ENCODE results near the gene FOXO4. TPM values are rescaled to one million over a fixed set of nuclear protein-coding genes. Genes with fewer than 3 reads are reported as not detected.
"Not testable (repeated sequence)": the region's sequence is repeated elsewhere in the genome, so short reads cannot be mapped to it uniquely, and the experiment has no call there.

The FOXO4 gene
- 4.3 and 4.5 TPM in 2 replicates for total RNA-seq

- TF ChIP-seq CTCF (IDR thresholded peaks at IDR 0.05; ENCODE audit: insufficient read depth, low read depth, low read length) = no peak
- H3K4me3 ChIP-seq (ENCODE audit: low read depth, low read length) = peak within 1 kb of the TSS; percentile 69
- peak; percentile 82 for DNase-seq (ENCODE audit: low read depth)
Measured at GRCh38 chrX:71095555-71095980, at the start of gene FOXO4. TSS of gene FOXO4 (plus strand) at chrX:71095851. CDS start at chrX:71096529, 678 bp downstream.

GRCh38 chrX:71047891-71048290, 47.8 kb upstream of the FOXO4 start:
- DNase-seq (ENCODE audit: low read depth); H3K4me3 ChIP-seq (ENCODE audit: low read depth, low read length): not testable (repeated sequence)

- H3K4me3 ChIP-seq (ENCODE audit: low read depth, low read length) = no peak overlapping the region
- no peak for DNase-seq (ENCODE audit: low read depth)
- no peak for TF ChIP-seq CTCF (IDR thresholded peaks at IDR 0.05; ENCODE audit: insufficient read depth, low read depth, low read length)
Measured at GRCh38 chrX:71052721-71053120, 42.9 kb upstream of the FOXO4 start.

- no peak for TF ChIP-seq CTCF (IDR thresholded peaks at IDR 0.05; ENCODE audit: insufficient read depth, low read depth, low read length)
- no peak overlapping the region for H3K4me3 ChIP-seq (ENCODE audit: low read depth, low read length)
- DNase-seq (ENCODE audit: low read depth) = no peak
Measured at GRCh38 chrX:71053217-71053621, 42.4 kb upstream of the FOXO4 start.

- no peak overlapping the region for H3K4me3 ChIP-seq (ENCODE audit: low read depth, low read length)
- TF ChIP-seq CTCF (IDR thresholded peaks at IDR 0.05; ENCODE audit: insufficient read depth, low read depth, low read length) = no peak
- DNase-seq (ENCODE audit: low read depth) = peak; percentile 48
Measured at GRCh38 chrX:71056867-71057266, 38.8 kb upstream of the FOXO4 start.

- no peak for TF ChIP-seq CTCF (IDR thresholded peaks at IDR 0.05; ENCODE audit: insufficient read depth, low read depth, low read length)
Measured at GRCh38 chrX:71057848-71058530, 37.7 kb upstream of the FOXO4 start.

GRCh38 chrX:71060127-71060526, 35.5 kb upstream of the FOXO4 start:
- DNase-seq (ENCODE audit: low read depth) = no peak
- no peak for TF ChIP-seq CTCF (IDR thresholded peaks at IDR 0.05; ENCODE audit: insufficient read depth, low read depth, low read length)
- H3K4me3 ChIP-seq (ENCODE audit: low read depth, low read length) = no peak overlapping the region

More at GRCh38 chrX:71057848-71058530, 37.7 kb upstream of the FOXO4 start:
- H3K4me3 ChIP-seq (ENCODE audit: low read depth, low read length) = no peak overlapping the region
- no peak for DNase-seq (ENCODE audit: low read depth)
